HUES48 (cell line): ENCODE data around the gene EXD3.
"Not testable (repeated sequence)": the region's sequence is repeated elsewhere in the genome, so short reads cannot be mapped to it uniquely, and the experiment has no call there.

Experiments
- H3K27ac ChIP-seq: one replicate; pipeline ENCODE4 v1.7.0; 2013; ENCODE audit warnings: low read depth, low read length, inconsistent platforms
- H3K27me3 ChIP-seq: 2 replicates; pipeline ENCODE4 v1.6.1; 2013; ENCODE audit warnings: mild to moderate bottlenecking, low read length; ENCODE audit not compliant: control insufficient read depth, insufficient read depth
- H3K36me3 ChIP-seq: 2 replicates; pipeline ENCODE4 v1.6.1; 2013; ENCODE audit warnings: low read length; ENCODE audit not compliant: control insufficient read depth, insufficient read depth
- H3K4me1 ChIP-seq: 2 replicates; pipeline ENCODE4 v1.6.1; 2013; ENCODE audit warnings: mild to moderate bottlenecking, low read length; ENCODE audit not compliant: control insufficient read depth, insufficient read depth
- H3K4me3 ChIP-seq: 2 replicates; pipeline ENCODE4 v1.5.1; 2013; ENCODE audit warnings: mild to moderate bottlenecking, low read depth, low read length
- H3K9ac ChIP-seq: 2 replicates; pipeline ENCODE4 v1.6.1; 2013; ENCODE audit warnings: mild to moderate bottlenecking, low read depth, low read length, moderate library complexity
- H3K9me3 ChIP-seq: 2 replicates; pipeline ENCODE4 v1.6.1; 2013; ENCODE audit warnings: low read length; ENCODE audit not compliant: control insufficient read depth, insufficient read depth

Gene EXD3

DNA sequence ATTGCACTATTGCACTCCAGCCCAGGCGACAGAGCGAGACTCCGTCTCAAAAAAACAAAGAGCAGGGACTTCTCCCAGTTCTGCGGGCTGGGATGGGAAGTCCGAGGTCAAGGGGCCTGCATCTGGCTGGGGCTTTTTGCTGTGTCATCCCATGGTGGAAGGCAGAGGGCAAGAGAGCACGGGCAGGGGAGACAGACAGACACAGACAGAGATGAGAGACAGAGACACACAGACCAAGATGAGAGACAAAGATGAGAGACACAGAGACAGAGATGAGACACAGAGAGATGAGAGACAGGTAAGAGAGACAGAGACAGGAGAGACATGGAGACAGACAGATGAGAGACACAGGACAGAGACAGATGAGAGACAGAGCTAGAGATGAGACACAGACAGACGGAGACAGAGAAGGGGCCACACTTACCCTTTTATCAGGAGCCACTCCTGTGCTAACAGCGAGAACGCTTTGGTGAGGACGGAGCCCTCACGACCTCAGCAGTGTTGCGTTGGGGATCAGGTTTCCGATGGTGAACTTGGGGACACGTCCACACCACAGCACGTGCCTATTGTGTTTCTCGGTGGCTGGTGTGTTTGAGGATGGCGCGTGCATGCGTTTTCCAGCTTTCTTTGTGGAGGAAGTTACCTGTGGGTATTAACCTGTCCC lies 154.3 kb downstream of the EXD3 start:
- no peaks in the 10 kb centered on the region for H3K4me1 ChIP-seq
- no peak overlapping the region for H3K9ac ChIP-seq
- H3K27me3 ChIP-seq = no peaks in the 10 kb centered on the region
- H3K27ac ChIP-seq = no peak overlapping the region
- no peak overlapping the region for H3K4me3 ChIP-seq
- H3K36me3 ChIP-seq = peaks cover 76% of the 10 kb centered on the region
- H3K9me3 ChIP-seq = no peaks in the 10 kb centered on the region

DNA sequence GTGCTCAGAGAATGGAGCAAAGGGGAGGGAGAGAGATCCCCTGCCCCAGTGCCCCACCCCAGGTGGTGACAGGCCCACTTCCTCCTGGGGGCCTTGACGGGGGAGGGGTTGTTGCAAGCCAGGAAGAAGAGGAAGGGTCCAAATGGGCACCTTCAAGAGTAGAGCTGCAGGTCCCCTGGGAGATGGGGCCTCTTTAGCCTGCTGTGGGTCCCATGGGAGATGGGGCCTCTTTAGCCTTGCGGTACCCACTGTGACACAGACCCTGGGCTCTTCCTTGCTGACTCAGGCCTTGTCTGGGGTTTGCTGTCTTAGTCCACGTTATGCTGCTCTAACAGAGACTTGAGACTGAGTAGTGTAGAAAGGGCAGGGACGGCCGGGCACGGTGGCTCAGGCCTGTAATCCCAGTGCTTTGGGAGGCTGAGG lies 155.0 kb downstream of the EXD3 start:
- no peaks in the 10 kb centered on the region for H3K4me1 ChIP-seq
- no peaks in the 10 kb centered on the region for H3K27me3 ChIP-seq
- H3K9ac ChIP-seq = no peak overlapping the region
- H3K27ac ChIP-seq = no peak overlapping the region
- no peaks in the 10 kb centered on the region for H3K9me3 ChIP-seq
- H3K4me3 ChIP-seq = no peak overlapping the region
- peaks cover 76% of the 10 kb centered on the region for H3K36me3 ChIP-seq

DNA sequence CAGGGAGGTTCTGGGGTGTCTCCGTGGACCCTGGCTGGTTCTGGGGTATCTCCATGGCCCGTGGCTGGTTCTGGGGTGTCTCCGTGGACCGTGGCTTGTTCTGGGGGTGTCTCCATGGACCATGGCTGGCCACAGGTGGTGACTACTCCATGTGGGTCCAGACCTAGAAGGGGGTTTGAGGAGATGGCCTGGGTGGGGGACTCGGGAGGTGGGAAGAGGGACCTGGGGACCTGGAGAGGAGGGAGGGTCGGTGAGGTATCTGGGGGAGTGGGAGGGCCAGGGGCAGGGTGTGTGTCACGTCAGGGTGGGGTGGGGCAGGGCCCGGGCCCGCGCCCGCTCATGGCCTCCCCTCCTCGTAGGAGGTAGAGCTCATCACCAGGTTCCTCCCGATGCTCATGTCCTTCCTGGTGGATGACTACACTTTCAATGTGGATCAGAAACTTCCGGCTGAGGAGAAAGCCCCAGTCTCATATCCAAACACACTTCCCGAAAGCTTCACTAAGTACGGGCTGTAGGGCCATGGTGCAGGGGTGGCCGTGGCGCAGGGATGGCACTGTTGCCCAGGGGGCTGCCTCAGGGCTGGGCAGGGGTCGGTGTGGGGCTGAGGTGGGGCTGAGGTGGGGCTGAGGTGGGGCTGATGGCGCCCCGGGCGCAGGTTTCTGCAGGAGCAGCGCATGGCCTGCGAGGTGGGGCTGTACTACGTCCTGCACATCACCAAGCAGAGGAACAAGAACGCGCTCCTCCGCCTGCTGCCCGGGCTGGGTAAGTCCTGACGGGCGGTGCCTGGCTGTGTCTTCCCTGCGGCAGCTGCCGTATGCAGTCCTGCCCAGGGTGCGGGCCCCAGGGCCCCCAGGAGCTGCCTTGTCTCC lies 156.1 kb downstream of the EXD3 start:
- Histone ChIP-seq H3K27me3 (no peaks in the 10 kb centered on the region), H3K27ac (no peak overlapping the region), H3K36me3 (peaks cover 70% of the 10 kb centered on the region)

DNA sequence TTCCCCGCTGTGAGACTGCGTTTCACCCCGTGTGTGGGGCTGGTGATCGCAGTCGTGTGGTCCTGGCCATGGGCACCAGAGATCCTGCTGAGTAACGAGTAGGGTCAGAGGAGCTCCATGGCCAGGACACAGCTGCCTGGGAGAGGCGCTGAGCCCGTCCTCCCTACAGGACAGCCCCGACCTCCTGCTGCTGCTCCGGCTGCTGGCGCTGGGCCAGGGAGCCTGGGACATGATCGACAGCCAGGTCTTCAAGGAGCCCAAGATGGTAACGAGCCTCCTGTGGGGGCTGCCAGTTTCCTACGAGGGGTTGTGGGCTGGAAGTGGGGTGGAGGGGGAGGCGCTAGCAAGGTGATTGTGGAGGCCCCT lies 156.8 kb downstream of the EXD3 start:
- H3K4me3 ChIP-seq = no peak overlapping the region
- H3K27ac ChIP-seq = no peak overlapping the region
- no peak overlapping the region for H3K9ac ChIP-seq
- H3K27me3 ChIP-seq = no peaks in the 10 kb centered on the region
- H3K4me1 ChIP-seq = no peaks in the 10 kb centered on the region
- peaks cover 70% of the 10 kb centered on the region for H3K36me3 ChIP-seq
- H3K9me3 ChIP-seq = no peaks in the 10 kb centered on the region

More for the DNA sequence above, 156.1 kb downstream of the EXD3 start:
- H3K4me1 ChIP-seq = no peaks in the 10 kb centered on the region
- H3K9ac ChIP-seq = no peak overlapping the region
- H3K9me3 ChIP-seq = no peaks in the 10 kb centered on the region
- H3K4me3 ChIP-seq = no peak overlapping the region

DNA sequence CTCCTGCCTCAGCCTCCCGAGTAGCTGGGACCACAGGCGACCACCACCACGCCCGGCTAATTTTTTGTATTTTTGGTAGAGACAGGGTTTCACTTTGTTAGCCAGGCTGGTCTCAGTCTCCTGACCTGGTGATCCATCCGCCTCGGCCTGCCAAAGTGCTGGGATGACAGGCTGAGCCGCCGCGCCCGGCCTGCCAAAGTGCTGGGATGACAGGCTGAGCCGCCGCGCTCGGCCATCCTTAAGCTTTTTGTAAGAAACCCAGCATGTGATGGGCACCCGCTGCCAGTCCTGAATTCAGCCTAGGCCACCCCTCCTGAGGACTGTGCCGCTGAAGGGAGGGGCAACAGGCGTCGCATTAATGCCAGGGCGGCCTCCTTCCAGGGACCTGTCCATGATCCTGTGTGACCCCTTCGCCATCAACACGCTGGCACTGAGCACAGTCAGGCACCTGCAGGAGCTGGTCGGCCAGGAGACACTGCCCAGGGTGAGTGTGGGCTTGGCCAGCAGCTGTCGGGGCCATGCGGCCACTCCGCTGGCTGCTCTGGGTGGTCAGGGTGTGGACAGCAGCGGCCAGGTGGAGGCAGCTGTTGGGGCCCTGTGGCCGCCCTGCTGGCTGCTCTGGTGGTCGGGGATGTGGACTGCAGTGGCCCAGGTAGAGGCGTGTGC lies 157.3 kb downstream of the EXD3 start:
- H3K36me3 ChIP-seq = peaks cover 65% of the 10 kb centered on the region
- no peak overlapping the region for H3K9ac ChIP-seq

DNA sequence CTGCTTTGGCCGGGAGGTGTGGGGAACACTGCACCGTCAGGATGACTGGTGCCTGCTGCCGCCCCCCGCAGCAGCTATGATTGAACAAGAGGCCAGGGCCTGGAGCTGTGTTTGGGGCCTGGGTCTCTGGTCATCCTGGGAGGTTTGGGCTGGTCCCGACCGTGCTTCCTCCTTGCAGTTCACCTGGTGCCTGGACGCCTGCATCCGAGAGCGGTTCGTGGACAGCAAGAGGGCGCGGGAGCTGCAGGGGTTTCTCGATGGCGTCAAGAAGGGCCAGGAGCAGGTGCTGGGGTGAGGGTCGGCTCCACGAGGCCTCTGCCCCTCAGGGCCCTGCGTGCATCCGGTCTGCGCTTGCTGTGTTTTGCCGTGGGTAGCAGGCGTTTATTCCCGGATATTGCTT lies 158.9 kb downstream of the EXD3 start:
- Histone ChIP-seq H3K27ac (no peak overlapping the region), H3K36me3 (peaks cover 59% of the 10 kb centered on the region), H3K4me1 (no peaks in the 10 kb centered on the region), H3K4me3 (no peak overlapping the region), H3K9me3 (no peaks in the 10 kb centered on the region), H3K9ac (no peak overlapping the region), H3K27me3 (no peaks in the 10 kb centered on the region)

More for the DNA sequence above, 157.3 kb downstream of the EXD3 start:
- Histone ChIP-seq H3K4me1 (no peaks in the 10 kb centered on the region), H3K27ac (no peak overlapping the region), H3K27me3 (no peaks in the 10 kb centered on the region), H3K9me3 (no peaks in the 10 kb centered on the region), H3K4me3 (no peak overlapping the region)

DNA sequence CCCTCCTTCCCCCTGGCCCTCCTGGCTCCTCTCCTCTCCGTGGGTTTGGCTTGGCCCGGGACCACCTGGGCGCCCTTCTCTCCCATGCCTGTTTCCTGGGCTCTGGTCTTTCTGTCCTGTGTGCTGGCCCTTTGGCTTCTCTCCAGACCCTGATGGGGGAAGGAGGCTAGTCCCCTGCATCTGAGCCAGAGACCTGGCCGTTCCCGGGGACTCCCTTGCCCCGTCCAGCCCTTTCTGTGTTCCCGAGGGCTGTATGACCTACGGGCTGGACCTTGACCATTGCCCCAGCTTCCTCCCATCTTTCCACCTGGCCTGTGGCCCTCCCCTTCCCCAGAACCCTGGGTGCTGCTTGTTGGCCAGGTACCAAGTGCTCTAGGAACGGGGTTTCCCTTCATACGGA lies 159.5 kb downstream of the EXD3 start:
- H3K9me3 ChIP-seq = no peaks in the 10 kb centered on the region
- no peak overlapping the region for H3K4me3 ChIP-seq
- H3K4me1 ChIP-seq = no peaks in the 10 kb centered on the region
- H3K27me3 ChIP-seq = no peaks in the 10 kb centered on the region
- no peak overlapping the region for H3K9ac ChIP-seq
- H3K36me3 ChIP-seq = peaks cover 59% of the 10 kb centered on the region
- no peak overlapping the region for H3K27ac ChIP-seq

DNA sequence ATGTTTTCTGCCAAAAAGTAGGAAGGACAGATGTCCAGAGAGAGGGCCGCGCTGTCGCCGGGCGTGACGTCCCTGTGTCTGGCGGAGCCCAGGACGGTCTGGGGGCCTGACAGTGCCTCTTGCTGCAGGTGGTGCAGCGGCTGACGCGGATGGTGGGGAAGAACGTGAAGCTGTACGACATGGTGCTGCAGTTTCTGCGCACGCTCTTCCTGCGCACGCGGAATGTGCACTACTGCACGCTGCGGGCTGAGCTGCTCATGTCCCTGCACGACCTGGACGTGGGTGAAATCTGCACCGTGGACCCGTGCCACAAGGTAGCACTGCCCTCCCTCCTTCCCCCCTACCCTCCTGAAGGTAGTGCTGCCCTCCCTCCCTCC lies 160.1 kb downstream of the EXD3 start:
- Histone ChIP-seq H3K4me1 (no peaks in the 10 kb centered on the region), H3K9ac (no peak overlapping the region), H3K36me3 (peaks cover 56% of the 10 kb centered on the region), H3K27me3 (no peaks in the 10 kb centered on the region), H3K4me3 (no peak overlapping the region), H3K9me3 (no peaks in the 10 kb centered on the region), H3K27ac (no peak overlapping the region)

DNA sequence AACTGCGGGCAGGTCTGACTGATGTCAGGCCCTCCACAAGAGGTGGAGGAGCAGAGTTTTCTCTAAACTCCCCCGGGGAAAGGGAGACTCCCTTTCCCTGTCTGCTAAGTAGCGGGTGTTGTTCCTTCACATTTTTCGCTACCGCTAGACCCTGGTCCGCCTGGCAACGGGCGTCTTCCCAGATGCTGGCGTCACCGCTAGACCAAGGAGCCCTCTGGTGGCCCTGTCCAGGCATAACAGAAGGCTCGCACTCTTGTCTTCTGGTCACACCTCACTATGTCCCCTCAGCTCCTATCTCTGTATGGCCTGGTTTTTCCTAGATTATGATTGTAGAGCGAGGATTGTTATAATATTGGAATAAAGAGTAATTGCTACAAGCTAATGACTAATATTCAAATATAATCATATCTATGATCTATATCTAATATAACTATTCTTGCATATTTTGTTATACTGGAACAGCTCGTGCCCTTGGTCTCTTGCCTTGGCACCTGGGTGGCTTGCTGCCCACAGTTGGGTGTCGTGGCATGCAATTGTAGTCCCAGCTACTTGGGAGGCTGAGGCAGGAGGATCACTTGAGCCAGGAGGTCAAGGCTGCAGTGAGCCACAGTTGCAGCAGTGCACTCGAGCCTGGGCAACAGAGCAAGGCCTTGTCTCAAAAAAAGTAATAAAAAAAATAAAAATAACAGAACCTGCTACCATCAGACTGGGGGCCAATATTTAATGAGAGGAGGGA lies 160.6 kb downstream of the EXD3 start:
- peaks cover 51% of the 10 kb centered on the region for H3K36me3 ChIP-seq
- H3K9ac ChIP-seq, H3K27ac ChIP-seq, H3K9me3 ChIP-seq, H3K4me3 ChIP-seq, H3K4me1 ChIP-seq, H3K27me3 ChIP-seq: not testable (repeated sequence)
